Measurements from ENCODE around the gene ATXN1. TPM values are rescaled to one million over a fixed set of nuclear protein-coding genes. Genes with fewer than 3 reads are reported as not detected.

ATXN1 gene
- total RNA-seq, 1 donor from 2014 or later = 3.9 TPM

- no peak for TF ChIP-seq CTCF (conservative IDR thresholded peaks at IDR 0.05)
- H3K36me3 Mint-ChIP-seq (ENCODE audit: low read depth) = no peaks in the 10 kb centered on the region
- no peaks in the 10 kb centered on the region for H3K27me3 Mint-ChIP-seq (ENCODE audit: low read depth)
- no peaks in the 10 kb centered on the region for H3K9me3 Mint-ChIP-seq
- H3K4me3 Mint-ChIP-seq = no peak overlapping the region
- peaks cover 26% of the 10 kb centered on the region for H3K4me1 Mint-ChIP-seq
- no peak overlapping the region for H3K27ac Mint-ChIP-seq (ENCODE audit: unreplicated experiment)
- DNase-seq (ENCODE audit: low read depth, low spot score) = no peak
Measured at GRCh38 chr6:16319813-16320532, 441.3 kb downstream of the ATXN1 start.

GRCh38 chr6:16318953-16319720 lies 442.1 kb downstream of the ATXN1 start:
- Mint-ChIP-seq H3K9me3 (no peaks in the 10 kb centered on the region), H3K27ac (ENCODE audit: unreplicated experiment) (no peak overlapping the region), H3K36me3 (ENCODE audit: low read depth) (no peaks in the 10 kb centered on the region), H3K4me3 (no peak overlapping the region), H3K27me3 (ENCODE audit: low read depth) (no peaks in the 10 kb centered on the region), H3K4me1 (peaks cover 26% of the 10 kb centered on the region)
- no peak for TF ChIP-seq CTCF (conservative IDR thresholded peaks at IDR 0.05)
- DNase-seq (ENCODE audit: low read depth, low spot score) = no peak

GRCh38 chr6:16318538-16318937 lies 442.7 kb downstream of the ATXN1 start:
- DNase-seq (ENCODE audit: low read depth, low spot score) = no peak
- Mint-ChIP-seq H3K4me1 (peaks cover 26% of the 10 kb centered on the region), H3K27me3 (ENCODE audit: low read depth) (no peaks in the 10 kb centered on the region), H3K4me3 (no peak overlapping the region), H3K36me3 (ENCODE audit: low read depth) (no peaks in the 10 kb centered on the region), H3K27ac (ENCODE audit: unreplicated experiment) (no peak overlapping the region), H3K9me3 (no peaks in the 10 kb centered on the region)
- no peak for TF ChIP-seq CTCF (conservative IDR thresholded peaks at IDR 0.05)

GRCh38 chr6:16316741-16317251 lies 444.5 kb downstream of the ATXN1 start:
- no peaks in the 10 kb centered on the region for H3K36me3 Mint-ChIP-seq (ENCODE audit: low read depth)
- H3K4me3 Mint-ChIP-seq = no peak overlapping the region
- peak; percentile 80 for TF ChIP-seq CTCF (conservative IDR thresholded peaks at IDR 0.05)
- DNase-seq (ENCODE audit: low read depth, low spot score) = no peak
- H3K27ac Mint-ChIP-seq (ENCODE audit: unreplicated experiment) = no peak overlapping the region
- peaks cover 16% of the 10 kb centered on the region for H3K4me1 Mint-ChIP-seq
- H3K27me3 Mint-ChIP-seq (ENCODE audit: low read depth) = no peaks in the 10 kb centered on the region
- H3K9me3 Mint-ChIP-seq = no peaks in the 10 kb centered on the region

- no peaks in the 10 kb centered on the region for H3K27me3 Mint-ChIP-seq (ENCODE audit: low read depth)
- peaks cover 4% of the 10 kb centered on the region for H3K4me1 Mint-ChIP-seq
- TF ChIP-seq CTCF (conservative IDR thresholded peaks at IDR 0.05) = no peak
- H3K36me3 Mint-ChIP-seq (ENCODE audit: low read depth) = no peaks in the 10 kb centered on the region
- no peak for DNase-seq (ENCODE audit: low read depth, low spot score)
- H3K4me3 Mint-ChIP-seq = no peak overlapping the region
- H3K9me3 Mint-ChIP-seq = no peaks in the 10 kb centered on the region
- H3K27ac Mint-ChIP-seq (ENCODE audit: unreplicated experiment) = no peak overlapping the region
Measured at GRCh38 chr6:16314296-16314695, 447.0 kb downstream of the ATXN1 start.
